SK-N-SH treated with all-trans-retinoic acid at 6 μM for 48 hours (cell line): ENCODE measurements around the gene SNX18.

ENCODE experiments used
- ARNTL ChIP-seq: fragments of 450-650 bp; formaldehyde crosslinking; IDR thresholded peaks from 2 replicates; pipeline ENCODE4 v1.5.0; 2020; ENCODE audit warnings: low read depth, mild to moderate bottlenecking, moderate library complexity, borderline replicate concordance
- BACH2 ChIP-seq: fragments of 250-450 bp; sonication (Bioruptor Pico); IDR thresholded peaks from 2 replicates; pipeline ENCODE4 v1.9.0; 2021; ENCODE audit warnings: mild to moderate bottlenecking, borderline replicate concordance
- CREB5 ChIP-seq: fragments of 250-450 bp; sonication (Bioruptor Pico); IDR thresholded peaks from 2 replicates; pipeline ENCODE4 v1.5.1; 2020; ENCODE audit warnings: low read depth, mild to moderate bottlenecking, moderate library complexity
- CSDC2 ChIP-seq: fragments of 250-450 bp; sonication (Bioruptor Pico); IDR thresholded peaks from 2 replicates; pipeline ENCODE4 v1.5.0; 2020; ENCODE audit warnings: mild to moderate bottlenecking, moderate library complexity
- CSRNP3 ChIP-seq: fragments of 250-450 bp; sonication (Bioruptor Pico); IDR thresholded peaks from 2 replicates; pipeline ENCODE4 v1.5.1; 2021; ENCODE audit warnings: mild to moderate bottlenecking, moderate library complexity
- GLIS3 ChIP-seq: fragments of 250-450 bp; sonication (Bioruptor Pico); IDR thresholded peaks from 2 replicates; pipeline ENCODE4 v1.5.0; 2020; ENCODE audit warnings: mild to moderate bottlenecking, moderate library complexity
- OSR1 ChIP-seq: fragments of 250-450 bp; sonication (Bioruptor Pico); IDR thresholded peaks from 2 replicates; pipeline ENCODE4 v1.8.0; 2022; ENCODE audit warnings: moderate library complexity, mild to moderate bottlenecking, inconsistent platforms
- PATZ1 ChIP-seq: fragments of 250-450 bp; sonication (Bioruptor Pico); IDR thresholded peaks from 2 replicates; pipeline ENCODE4 v1.8.0; 2020; ENCODE audit warnings: mild to moderate bottlenecking, moderate library complexity, borderline replicate concordance
- POU6F1 ChIP-seq: fragments of 250-450 bp; sonication (Bioruptor Pico); IDR thresholded peaks from 2 replicates; pipeline ENCODE4 v1.8.0; 2021; ENCODE audit warnings: low read depth, mild to moderate bottlenecking, moderate library complexity, borderline replicate concordance
- PPARA ChIP-seq: fragments of 250-450 bp; sonication (Bioruptor Pico); IDR thresholded peaks from 2 replicates; pipeline ENCODE4 v1.5.0; 2020; ENCODE audit warnings: mild to moderate bottlenecking, borderline replicate concordance
- RARB ChIP-seq: fragments of 250-450 bp; sonication (Bioruptor Pico); IDR thresholded peaks from 2 replicates; pipeline ENCODE4 v1.8.0; 2021; ENCODE audit warnings: mild to moderate bottlenecking, moderate library complexity
- TSHZ2 ChIP-seq: fragments of 250-450 bp; sonication (Bioruptor Pico); IDR thresholded peaks from 2 replicates; pipeline ENCODE4 v1.5.0; 2020; ENCODE audit warnings: mild to moderate bottlenecking, moderate library complexity
- ZFP3 ChIP-seq: fragments of 250-450 bp; sonication (Bioruptor Pico); IDR thresholded peaks from 2 replicates; pipeline ENCODE4 v1.5.0; 2020; ENCODE audit warnings: mild to moderate bottlenecking, moderate library complexity

GRCh38 chr5:54519509-54519876 is 1.9 kb downstream of the SNX18 start:
- TF ChIP-seq POU6F1 (CRISPR knock-in tag) (no peak), TSHZ2 (CRISPR knock-in tag) (no peak), ZFP3 (CRISPR knock-in tag) (no peak), CREB5 (CRISPR knock-in tag) (no peak), GLIS3 (CRISPR knock-in tag) (no peak), OSR1 (CRISPR knock-in tag) (no peak), PATZ1 (CRISPR knock-in tag) (no peak), RARB (no peak), PPARA (CRISPR knock-in tag) (no peak), CSRNP3 (CRISPR knock-in tag) (no peak), ARNTL (CRISPR knock-in tag) (no peak), BACH2 (no peak), CSDC2 (CRISPR knock-in tag) (no peak)
